22Rv1 (cell line): ENCODE data around the gene LRIG3.

ENCODE experiments used
- CTCF ChIP-seq: fragments of 450-650 bp; IDR thresholded peaks from 2 replicates; pipeline ENCODE4 v1.5.1; 2017; ENCODE audit warnings: mild to moderate bottlenecking
- ZFX ChIP-seq: fragments of 450-650 bp; IDR thresholded peaks from 2 replicates; pipeline ENCODE4 v1.6.1; 2017; ENCODE audit warnings: antibody characterized with exemption, borderline replicate concordance

GRCh38 chr12:58930770-58931324 lies 10.5 kb upstream of the LRIG3 start:
- TF ChIP-seq CTCF (no peak), ZFX (no peak)
